Measurements from ENCODE around the gene FGF21.

GRCh38 chr19:48756212-48756611, 888 bp downstream of the FGF21 start:
- TF ChIP-seq CTCF (IDR thresholded peaks at IDR 0.05) (no peak), POLR2A (IDR thresholded peaks at IDR 0.05) (no peak), POLR2AphosphoS5 (IDR thresholded peaks at IDR 0.05) (no peak), EP300 (IDR thresholded peaks at IDR 0.05) (no peak)

Data from gastroesophageal sphincter (tissue), 3 donors.